Vagina (tissue), 2 donors: Measurements from ENCODE around the gene BPIFB6.

Experiments
- POLR2A ChIP-seq, 2 donors: fragments of 450-650 bp; IDR thresholded peaks; one replicate each; pipeline ENCODE4 v1.6.1; 2017; ENCODE audit warnings: antibody characterized with exemption in 2 of 2, mild to moderate bottlenecking in 2 of 2, moderate library complexity in 2 of 2
- POLR2AphosphoS5 ChIP-seq, 2 donors: sonication (generic); formaldehyde crosslinking; IDR thresholded peaks; one replicate each; pipeline ENCODE4 v1.9.0; 2017; ENCODE audit warnings: antibody characterized with exemption in 2 of 2, mild to moderate bottlenecking in 2 of 2, low read depth in 1 of 2; ENCODE audit not compliant: insufficient read depth in 1 of 2
- TF ChIP-seq, protein P1 (sequence below), 3 experiments: fragments of 450-650 bp in 2 of 3; fragments of 200-600 bp in 1 of 3; sonication (generic) in 1 of 3; IDR thresholded peaks; one replicate each; pipeline ENCODE4 v1.5.1; 2017 to 2019; ENCODE audit warnings: antibody characterized with exemption in 3 of 3, mild to moderate bottlenecking in 2 of 3, moderate library complexity in 2 of 3

DNA sequence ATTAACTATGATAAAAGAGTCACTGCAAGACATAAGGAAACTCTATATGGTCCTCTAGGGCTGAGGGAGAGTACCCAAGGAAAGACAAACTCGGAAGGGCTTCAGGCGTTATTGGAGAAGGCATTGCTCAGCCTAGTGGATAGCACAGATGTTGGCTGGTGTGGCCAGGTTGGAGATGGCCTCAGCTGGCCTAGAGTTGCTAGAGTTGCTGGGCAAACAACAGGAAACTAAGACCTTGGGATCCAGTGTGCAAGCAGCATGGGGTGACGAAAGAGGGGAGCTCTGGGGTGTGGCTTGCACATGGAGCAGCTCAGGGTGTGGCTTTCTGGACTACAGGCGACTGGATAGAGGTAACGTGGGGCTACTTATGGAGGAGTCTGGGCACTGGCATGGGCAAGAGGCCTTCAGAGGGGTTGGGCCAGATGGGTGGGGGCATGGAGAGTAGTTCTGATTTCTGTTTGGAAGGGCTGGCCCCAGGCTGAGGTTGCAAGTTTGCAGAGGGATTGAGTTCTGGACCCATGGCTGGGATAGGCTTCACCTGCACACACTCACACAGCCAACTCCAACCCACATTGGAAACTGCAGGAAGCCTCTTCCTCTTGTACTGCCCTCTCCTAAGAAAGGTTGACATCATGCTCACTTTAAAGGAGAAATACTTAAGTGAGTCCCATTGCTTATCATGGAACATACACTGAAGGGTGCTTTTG, 5.2 kb upstream of the BPIFB6 start:
- TF ChIP-seq, protein P1, sequence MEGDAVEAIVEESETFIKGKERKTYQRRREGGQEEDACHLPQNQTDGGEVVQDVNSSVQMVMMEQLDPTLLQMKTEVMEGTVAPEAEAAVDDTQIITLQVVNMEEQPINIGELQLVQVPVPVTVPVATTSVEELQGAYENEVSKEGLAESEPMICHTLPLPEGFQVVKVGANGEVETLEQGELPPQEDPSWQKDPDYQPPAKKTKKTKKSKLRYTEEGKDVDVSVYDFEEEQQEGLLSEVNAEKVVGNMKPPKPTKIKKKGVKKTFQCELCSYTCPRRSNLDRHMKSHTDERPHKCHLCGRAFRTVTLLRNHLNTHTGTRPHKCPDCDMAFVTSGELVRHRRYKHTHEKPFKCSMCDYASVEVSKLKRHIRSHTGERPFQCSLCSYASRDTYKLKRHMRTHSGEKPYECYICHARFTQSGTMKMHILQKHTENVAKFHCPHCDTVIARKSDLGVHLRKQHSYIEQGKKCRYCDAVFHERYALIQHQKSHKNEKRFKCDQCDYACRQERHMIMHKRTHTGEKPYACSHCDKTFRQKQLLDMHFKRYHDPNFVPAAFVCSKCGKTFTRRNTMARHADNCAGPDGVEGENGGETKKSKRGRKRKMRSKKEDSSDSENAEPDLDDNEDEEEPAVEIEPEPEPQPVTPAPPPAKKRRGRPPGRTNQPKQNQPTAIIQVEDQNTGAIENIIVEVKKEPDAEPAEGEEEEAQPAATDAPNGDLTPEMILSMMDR (IDR thresholded peaks at IDR 0.05) = no peak
- TF ChIP-seq POLR2A (IDR thresholded peaks at IDR 0.05) (no peak), POLR2AphosphoS5 (IDR thresholded peaks at IDR 0.05; ENCODE audit: insufficient read depth in 1 of 2, low read depth in 1 of 2) (no peak)
